H9 (cell line): ENCODE results near the gene WFIKKN1. TPM values are rescaled to one million over a fixed set of nuclear protein-coding genes. Genes with fewer than 3 reads are reported as not detected.

Experiments
- DNase-seq: peaks from one replicate; pipeline ENCODE4 v3.0.0-alpha.2; 2017
- H2AFZ ChIP-seq: one replicate; pipeline ENCODE4 v1.6.1; 2013; ENCODE audit warnings: mild to moderate bottlenecking, low read length, control low read depth, moderate library complexity
- H2AK5ac ChIP-seq: 2 replicates; pipeline ENCODE4 v1.6.1; 2013; ENCODE audit warnings: low read length, control low read depth, mixed read lengths; ENCODE audit not compliant: insufficient read length
- H2BK120ac ChIP-seq: one replicate; pipeline ENCODE4 v1.6.1; 2013; ENCODE audit warnings: low read depth, mild to moderate bottlenecking, low read length, control low read depth, inconsistent platforms; ENCODE audit not compliant: poor library complexity, severe bottlenecking
- H2BK12ac ChIP-seq: 2 replicates; pipeline ENCODE4 v1.6.1; 2013; ENCODE audit warnings: low read length, control low read depth, mixed read lengths, low read depth; ENCODE audit not compliant: insufficient read length
- H2BK15ac ChIP-seq: 2 replicates; pipeline ENCODE4 v1.6.1; 2013; ENCODE audit warnings: low read depth, low read length, control low read depth
- H2BK20ac ChIP-seq: one replicate; pipeline ENCODE4 v1.6.1; 2013; ENCODE audit warnings: low read depth, mild to moderate bottlenecking, low read length, control low read depth, inconsistent platforms; ENCODE audit not compliant: poor library complexity, severe bottlenecking
- H2BK5ac ChIP-seq: 2 replicates; pipeline ENCODE4 v1.6.1; 2013; ENCODE audit warnings: low read length, control low read depth, mixed read lengths; ENCODE audit not compliant: insufficient read length
- H3K14ac ChIP-seq: 2 replicates; pipeline ENCODE4 v1.6.1; 2013; ENCODE audit warnings: low read length, control low read depth; ENCODE audit not compliant: insufficient read depth
- H3K18ac ChIP-seq: 2 replicates; pipeline ENCODE4 v1.6.1; 2013; ENCODE audit warnings: low read depth, mild to moderate bottlenecking, mixed read lengths, low read length, control low read depth; ENCODE audit not compliant: insufficient read length
- H3K23ac ChIP-seq: 2 replicates; pipeline ENCODE4 v1.6.1; 2013; ENCODE audit warnings: low read length, control low read depth, mixed read lengths, low read depth; ENCODE audit not compliant: insufficient read length
- H3K23me2 ChIP-seq: 2 replicates; pipeline ENCODE4 v1.6.1; 2013; ENCODE audit warnings: low read depth, mild to moderate bottlenecking, mixed read lengths, low read length, control low read depth; ENCODE audit not compliant: insufficient read length, poor library complexity, severe bottlenecking
- H3K27ac ChIP-seq: 2 replicates; pipeline ENCODE4 v1.5.1; 2013; ENCODE audit warnings: low read length, control low read depth, mixed read lengths, low read depth; ENCODE audit not compliant: insufficient read length
- H3K27me3 ChIP-seq: 2 replicates; pipeline ENCODE4 v1.6.1; 2013; ENCODE audit warnings: low read length, control low read depth, inconsistent platforms; ENCODE audit not compliant: insufficient read depth
- H3K4ac ChIP-seq: 2 replicates; pipeline ENCODE4 v1.6.1; 2013; ENCODE audit warnings: low read depth, mild to moderate bottlenecking, control low read depth, inconsistent platforms, low read length, moderate library complexity
- H3K4me1 ChIP-seq: 2 replicates; pipeline ENCODE4 v1.6.1; 2013; ENCODE audit warnings: low read length, control low read depth, inconsistent platforms; ENCODE audit not compliant: insufficient read depth
- H3K4me2 ChIP-seq: 2 replicates; pipeline ENCODE4 v1.6.1; 2013; ENCODE audit warnings: low read length, control low read depth, mixed read lengths; ENCODE audit not compliant: insufficient read length, insufficient read depth
- H3K56ac ChIP-seq: 2 replicates; pipeline ENCODE4 v1.6.1; 2013; ENCODE audit warnings: low read depth, mild to moderate bottlenecking, mixed read lengths, low read length, control low read depth; ENCODE audit not compliant: insufficient read length
- H3K79me1 ChIP-seq: 2 replicates; pipeline ENCODE4 v1.6.1; 2013; ENCODE audit warnings: low read depth, mild to moderate bottlenecking, moderate library complexity, low read length, control low read depth, inconsistent platforms; ENCODE audit not compliant: insufficient read depth, poor library complexity, severe bottlenecking
- H3K79me2 ChIP-seq: 2 replicates; pipeline ENCODE4 v1.6.1; 2013; ENCODE audit warnings: low read length, control low read depth, inconsistent platforms; ENCODE audit not compliant: insufficient read depth
- H3K9ac ChIP-seq: 2 replicates; pipeline ENCODE4 v1.6.1; 2013; ENCODE audit warnings: low read length, control low read depth, mixed read lengths; ENCODE audit not compliant: insufficient read length; ENCODE audit errors: extremely low read depth
- H3K9me3 ChIP-seq: one replicate; pipeline ENCODE4 v1.6.1; 2013; ENCODE audit warnings: low read depth, low read length, inconsistent platforms; ENCODE audit not compliant: control insufficient read depth
- H3T11ph ChIP-seq: one replicate; pipeline ENCODE4 v1.6.1; 2013; ENCODE audit warnings: mild to moderate bottlenecking, low read length, control low read depth, inconsistent platforms
- H4K20me1 ChIP-seq: one replicate; pipeline ENCODE4 v1.6.1; 2013; ENCODE audit not compliant: control insufficient read depth, insufficient read length, insufficient read depth
- H4K5ac ChIP-seq: 2 replicates; pipeline ENCODE4 v1.6.1; 2013; ENCODE audit warnings: low read depth, mild to moderate bottlenecking, mixed read lengths, low read length, control low read depth; ENCODE audit not compliant: insufficient read length
- H4K8ac ChIP-seq: replicated peaks from 2 replicates; pipeline ENCODE4 v1.6.1; 2013; ENCODE audit warnings: low read length, control low read depth, mixed read lengths, low read depth; ENCODE audit not compliant: insufficient read length
- H4K91ac ChIP-seq: 2 replicates; pipeline ENCODE4 v1.6.1; 2013; ENCODE audit warnings: low read depth, mild to moderate bottlenecking, moderate library complexity, mixed read lengths, low read length, control low read depth; ENCODE audit not compliant: insufficient read length
- H3K27ac Mint-ChIP-seq, 3 experiments: 2 replicates in 2 of 3; 3 replicates in 1 of 3; pipeline ENCODE4 v1.8.0; 2020 to 2021; ENCODE audit warnings: mixed read lengths in 3 of 3, mild to moderate bottlenecking in 1 of 3, moderate library complexity in 1 of 3
- H3K27me3 Mint-ChIP-seq: 2 replicates; pipeline ENCODE4 v1.8.0; 2021; ENCODE audit warnings: low read depth, mild to moderate bottlenecking, moderate library complexity, mixed read lengths
- H3K36me3 Mint-ChIP-seq, 3 experiments: 2 replicates in 2 of 3; 3 replicates in 1 of 3; pipeline ENCODE4 v1.8.0; 2020 to 2021; ENCODE audit warnings: low read depth in 3 of 3, mixed read lengths in 3 of 3; ENCODE audit not compliant: insufficient read depth in 1 of 3
- H3K4me1 Mint-ChIP-seq, 2 experiments: 2 replicates each; pipeline ENCODE4 v1.8.0; 2020; ENCODE audit warnings: mixed read lengths in 2 of 2
- H3K4me3 Mint-ChIP-seq, 2 experiments: 2 replicates in 1 of 2; 3 replicates in 1 of 2; pipeline ENCODE4 v1.8.0; 2020 to 2021; ENCODE audit warnings: mild to moderate bottlenecking in 2 of 2, mixed read lengths in 2 of 2, moderate library complexity in 1 of 2
- H3K9me3 Mint-ChIP-seq, 2 experiments: 2 replicates in 1 of 2; 3 replicates in 1 of 2; pipeline ENCODE4 v1.8.0; 2020; ENCODE audit warnings: mild to moderate bottlenecking in 2 of 2, mixed read lengths in 2 of 2, moderate library complexity in 1 of 2
- CTCF ChIP-seq: fragments of 200-600 bp; sonication (generic); conservative IDR thresholded peaks from 3 replicates; pipeline ENCODE4 v1.8.0; 2021; ENCODE audit warnings: antibody characterized with exemption, mild to moderate bottlenecking
- WGBS: extraction: QIAGEN DNeasy Blood & Tissue Kit; methylation state at CpG from one replicate; pipeline ENCODE4 v1.1.7; 2013; ENCODE audit warnings: missing lambda C conversion rate, low lambda C conversion rate, mixed read lengths; ENCODE audit not compliant: insufficient read length; ENCODE audit errors: extremely low coverage; 5-methylcytosine and 5-hydroxymethylcytosine counted together
- total RNA-seq: library from RNA; stranded (reverse); gene quantifications from 2 replicates; pipeline ENCODE4 v1.2.1, GENCODE V29; 2021

The WFIKKN1 gene
- total RNA-seq, 1 experiment from 2014 or later: 8.3 TPM

- H3K4me2 ChIP-seq: no peak overlapping the region
- H3K14ac ChIP-seq: no peak overlapping the region
- no peak overlapping the region for H2BK5ac ChIP-seq
- H3K36me3 Mint-ChIP-seq: peaks cover 2 to 15% (median 4%) of the 10 kb centered on the region in 3 experiments; a peak in 4 of 7 replicates
- H3K18ac ChIP-seq: no peak overlapping the region
- H2BK20ac ChIP-seq: no peak overlapping the region
- H3K79me1 ChIP-seq: no peaks in the 10 kb centered on the region
- peak overlapping the region in 1 of 2 experiments; percentile 29; a peak in 1 of 5 replicates for H3K4me3 Mint-ChIP-seq
- no peak overlapping the region for H4K91ac ChIP-seq
- H3K9ac ChIP-seq: no peak overlapping the region
- no peak overlapping the region for H3K27ac ChIP-seq
- H4K20me1 ChIP-seq: no peaks in the 10 kb centered on the region
- H3K27me3 ChIP-seq: no peaks in the 10 kb centered on the region
- no peak overlapping the region; a peak in 1 of 7 replicates for H3K27ac Mint-ChIP-seq
- H3T11ph ChIP-seq: no peak overlapping the region
- H2AK5ac ChIP-seq: no peak overlapping the region
- H2BK12ac ChIP-seq: no peak overlapping the region
- no peaks in the 10 kb centered on the region for H3K9me3 Mint-ChIP-seq
- H3K23me2 ChIP-seq: peaks cover 14% of the 10 kb centered on the region
- H3K4me1 Mint-ChIP-seq: peaks cover 2 to 15% of the 10 kb centered on the region in 2 experiments
- no peaks in the 10 kb centered on the region; the same call in 1 of the 2 replicates for H3K27me3 Mint-ChIP-seq
- H3K56ac ChIP-seq: no peak overlapping the region
- WGBS: no CpG with 5 or more reads among the region's 22 CpGs
- H2BK15ac ChIP-seq: no peak overlapping the region
- no peaks in the 10 kb centered on the region; the same call in 1 of the 2 replicates for H3K4me1 ChIP-seq
- no peak for DNase-seq
- H2AFZ ChIP-seq: no peak overlapping the region
- H3K23ac ChIP-seq: no peak overlapping the region
- TF ChIP-seq CTCF: no peak
- H4K5ac ChIP-seq: no peak overlapping the region
- H2BK120ac ChIP-seq: no peak overlapping the region
- H3K79me2 ChIP-seq: no peaks in the 10 kb centered on the region
- no peak overlapping the region for H3K4ac ChIP-seq
- no peaks in the 10 kb centered on the region for H3K9me3 ChIP-seq
- H4K8ac ChIP-seq: no peak overlapping the region
These were observed 15.9 kb downstream of the WFIKKN1 start for GRCh38 chr16:646679-647172.
